SK-N-SH (cell line): Measurements from ENCODE around the gene TMEM54. TPM values are rescaled to one million over a fixed set of nuclear protein-coding genes. Genes with fewer than 3 reads are reported as not detected.

Experiments
- CTCF ChIA-PET: fragments of 300-600, 350-600 bp; formaldehyde crosslinking; extraction: SDS; loops from one replicate; lab custom pipeline; 2021; lab: Yijun Ruan, JAX
- POLR2A ChIA-PET: fragments of 350-600 bp; sonication (Branson Sonifier 250); formaldehyde crosslinking; extraction: SDS; loops from one replicate; lab custom pipeline; 2020; ENCODE audit warnings: antibody characterized with exemption, inconsistent platforms; lab: Yijun Ruan, JAX
- DNase-seq: peaks from one replicate; pipeline ENCODE4 v3.0.0; 2012
- H2AFZ ChIP-seq: fragments of 200-600 bp; sonication (generic); 2 replicates; pipeline ENCODE4 v1.8.1; 2016; ENCODE audit warnings: antibody characterized with exemption, mild to moderate bottlenecking, low read depth
- H3F3A ChIP-seq: fragments of 200-600 bp; sonication (generic); replicated peaks from 2 replicates; pipeline ENCODE3; 2016; ENCODE audit warnings: antibody characterized with exemption, mild to moderate bottlenecking; ENCODE audit not compliant: insufficient read depth
- H3K27ac ChIP-seq, 2 experiments: fragments of 200-500 bp in 1 of 2; fragments of 200-600 bp in 1 of 2; sonication (Bioruptor generic) in 1 of 2; sonication (generic), shearing (Covaris generic) in 1 of 2; 2 replicates each; pipeline versions ENCODE4 v1.5.1 to v1.6.1; 2014 to 2016; ENCODE audit warnings: low read depth in 2 of 2, inconsistent platforms in 1 of 2, low read length in 1 of 2, mild to moderate bottlenecking in 1 of 2, mixed read lengths in 1 of 2
- H3K27me3 ChIP-seq: fragments of 200-600 bp; sonication (generic), shearing (Covaris generic); 2 replicates; pipeline ENCODE4 v1.6.1; 2016; ENCODE audit warnings: mixed run types; ENCODE audit not compliant: insufficient read depth
- H3K36me3 ChIP-seq, 2 experiments: fragments of 200-500 bp in 1 of 2; fragments of 200-600 bp in 1 of 2; sonication (Bioruptor generic) in 1 of 2; sonication (generic) in 1 of 2; replicated peaks in 1 of 2; 2 replicates each; pipeline versions ENCODE3 to v1.5.1; 2014 to 2016; ENCODE audit warnings: low read length in 1 of 2, mild to moderate bottlenecking in 1 of 2; ENCODE audit not compliant: insufficient read depth in 2 of 2, control insufficient read depth in 1 of 2
- H3K4me1 ChIP-seq, 2 experiments: fragments of 200-500 bp in 1 of 2; fragments of 200-600 bp in 1 of 2; sonication (Bioruptor generic) in 1 of 2; sonication (generic), shearing (Covaris generic) in 1 of 2; 2 replicates each; pipeline versions ENCODE4 v1.5.1 to v1.6.1; 2014 to 2016; ENCODE audit warnings: low read depth in 1 of 2, low read length in 1 of 2, mixed run types in 1 of 2; ENCODE audit not compliant: insufficient read depth in 2 of 2, control insufficient read depth in 1 of 2
- H3K4me2 ChIP-seq: fragments of 200-600 bp; sonication (generic), shearing (Covaris generic); 2 replicates; pipeline ENCODE4 v1.6.1; 2017; ENCODE audit warnings: mixed run types
- H3K4me3 ChIP-seq, 2 experiments: fragments of 200-500 bp in 1 of 2; fragments of 200-600 bp in 1 of 2; sonication (Bioruptor generic) in 1 of 2; sonication (generic), shearing (Covaris generic) in 1 of 2; 2 replicates each; pipeline versions ENCODE4 v1.5.1 to v1.8.1; 2014 to 2016; ENCODE audit warnings: low read depth in 2 of 2, inconsistent platforms in 1 of 2, low read length in 1 of 2, mild to moderate bottlenecking in 1 of 2, mixed read lengths in 1 of 2, moderate library complexity in 1 of 2
- H3K79me2 ChIP-seq: fragments of 200-600 bp; sonication (generic); 2 replicates; pipeline ENCODE4 v1.8.1; 2017; ENCODE audit warnings: mild to moderate bottlenecking; ENCODE audit not compliant: insufficient read depth
- H3K9ac ChIP-seq: fragments of 200-600 bp; sonication (generic); 2 replicates; pipeline ENCODE4 v1.6.1; 2017; ENCODE audit warnings: mixed run types
- H3K9me2 ChIP-seq: fragments of 200-600 bp; sonication (generic); 2 replicates; pipeline ENCODE4 v1.6.1; 2017; ENCODE audit warnings: mixed run types
- H3K9me3 ChIP-seq: fragments of 200-600 bp; sonication (generic); 2 replicates; pipeline ENCODE4 v1.6.1; 2017; ENCODE audit warnings: mixed run types, mild to moderate bottlenecking, moderate library complexity
- H4K20me1 ChIP-seq: fragments of 200-600 bp; sonication (generic); 2 replicates; pipeline ENCODE4 v1.6.1; 2017; ENCODE audit warnings: mild to moderate bottlenecking, mixed run types; ENCODE audit not compliant: insufficient read depth
- EZH2phosphoT487 ChIP-seq: fragments of 200-600 bp; sonication (generic); IDR thresholded peaks from 2 replicates; pipeline ENCODE4 v1.6.1; 2017; ENCODE audit warnings: low read depth, mixed run types, mild to moderate bottlenecking, antibody characterized with exemption, moderate library complexity, borderline replicate concordance
- GABPA ChIP-seq: IDR thresholded peaks from 2 replicates; pipeline ENCODE4 v1.4.0; 2012; ENCODE audit warnings: low read depth, mild to moderate bottlenecking
- GATA2 ChIP-seq: sonication (generic); formaldehyde crosslinking; IDR thresholded peaks from 2 replicates; pipeline ENCODE4 v1.5.0; 2020; ENCODE audit warnings: mild to moderate bottlenecking, missing genetic modification reagents
- IRF3 ChIP-seq: fragments of 150-350 bp; IDR thresholded peaks from 2 replicates; pipeline ENCODE4 v1.6.1; 2016; ENCODE audit warnings: mild to moderate bottlenecking, low read depth, low read length
- JUND ChIP-seq: IDR thresholded peaks from 2 replicates; pipeline ENCODE4 v1.4.0; 2012
- MAX ChIP-seq: IDR thresholded peaks from 2 replicates; pipeline ENCODE4 v1.4.0; 2012; ENCODE audit warnings: low read depth
- MXI1 ChIP-seq: IDR thresholded peaks from 2 replicates; pipeline ENCODE4 v1.6.1; 2012; ENCODE audit warnings: mild to moderate bottlenecking, low read depth, low read length, improper control_type of control experiment
- NFIC ChIP-seq: IDR thresholded peaks from 2 replicates; pipeline ENCODE4 v1.4.0; 2012; ENCODE audit warnings: borderline replicate concordance
- RAD21 ChIP-seq: IDR thresholded peaks from 2 replicates; pipeline ENCODE4 v1.6.1; 2012; ENCODE audit warnings: mild to moderate bottlenecking, low read length
- REST ChIP-seq: IDR thresholded peaks from 2 replicates; pipeline ENCODE4 v1.6.1; 2012; ENCODE audit warnings: mild to moderate bottlenecking, low read depth, low read length, moderate library complexity
- RFX5 ChIP-seq: IDR thresholded peaks from 2 replicates; pipeline ENCODE4 v1.6.1; 2012; ENCODE audit warnings: mild to moderate bottlenecking, improper control_type of control experiment, low read length
- SIN3A ChIP-seq: IDR thresholded peaks from 2 replicates; pipeline ENCODE4 v1.6.1; 2012; ENCODE audit warnings: low read depth, mild to moderate bottlenecking, low read length, moderate library complexity, borderline replicate concordance
- SMC3 ChIP-seq: IDR thresholded peaks from 2 replicates; pipeline ENCODE4 v1.6.1; 2012; ENCODE audit warnings: low read depth, low read length, improper control_type of control experiment
- TEAD4 ChIP-seq: IDR thresholded peaks from 2 replicates; pipeline ENCODE4 v1.4.0; 2012; ENCODE audit warnings: mild to moderate bottlenecking, borderline replicate concordance; ENCODE audit not compliant: insufficient read depth
- YY1 ChIP-seq: IDR thresholded peaks from 2 replicates; pipeline ENCODE4 v1.4.0; 2012; ENCODE audit warnings: low read depth, mild to moderate bottlenecking
- WGBS: methylation state at CpG from one replicate; pipeline ENCODE4 v1.1.6; 2017; ENCODE audit warnings: low lambda C conversion rate; 5-methylcytosine and 5-hydroxymethylcytosine counted together
- polyA plus RNA-seq, 3 experiments: library from polyadenylated mRNA; depleted of rRNA; stranded (reverse); fragments of >200 nt; gene quantifications; 2 replicates each; pipeline ENCODE4 v1.2.3, GENCODE V29; 2012

The TMEM54 gene
- polyA plus RNA-seq, 1 of the 3 experiments (the other 2 are of a cell fraction): 66.6 TPM

- Histone ChIP-seq H4K20me1 (no peaks in the 10 kb centered on the region), H3K9ac (no peak overlapping the region), H3K9me2 (no peaks in the 10 kb centered on the region), H3K27ac (peak overlapping the region in 1 of 2 experiments; percentile 28; a peak in 1 of 4 replicates), H3K4me3 (no peak overlapping the region), H3K4me2 (no peak overlapping the region; the same call in 1 of the 2 replicates), H3K36me3 (peaks cover 43 to 56% of the 10 kb centered on the region in 2 experiments), H3K79me2 (no peaks in the 10 kb centered on the region; the same call in 1 of the 2 replicates), H2AFZ (no peak overlapping the region), H3K9me3 (no peaks in the 10 kb centered on the region), H3F3A (peaks cover 16% of the 10 kb centered on the region), H3K4me1 (peaks cover 0 to 11% of the 10 kb centered on the region in 2 experiments; a peak in 3 of 4 replicates), H3K27me3 (no peaks in the 10 kb centered on the region)
- no peak for DNase-seq
- no peak for TF ChIP-seq IRF3
- TF ChIP-seq RAD21: no peak
- TF ChIP-seq GABPA: no peak
- no peak for TF ChIP-seq JUND
- TF ChIP-seq RFX5: no peak
- TF ChIP-seq NFIC: 0 out of 2 replicates have a peak, but pooled peaks have one; percentile 9
- TF ChIP-seq EZH2phosphoT487: no peak
- ChIA-PET POLR2A (interaction anchor here (0.6 kb wide), 1 partner anchor 87 kb away, joined by 3 read pairs; no protein-coding TSS in a partner anchor), CTCF (interaction anchor here (0.7 to 2.1 kb wide), 5 partner anchors 9 to 539 kb away, joined by 3 to 8 read pairs (median 4); no protein-coding TSS in a partner anchor)
- 56% methylated on average over 1 of the region's 4 CpGs for WGBS
These were observed 38.6 kb upstream of the TMEM54 start for GRCh38 chr1:32939655-32940371.

GRCh38 chr1:32937061-32937460, 35.9 kb upstream of the TMEM54 start:
- POLR2A ChIA-PET: no interaction called here
- Histone ChIP-seq H3K9ac (no peak overlapping the region), H3K9me2 (no peaks in the 10 kb centered on the region), H3K27ac (no peak overlapping the region), H3K9me3 (no peaks in the 10 kb centered on the region), H3K4me3 (no peak overlapping the region), H3K27me3 (no peaks in the 10 kb centered on the region), H3F3A (peaks cover 37% of the 10 kb centered on the region), H3K36me3 (peaks cover 29 to 46% of the 10 kb centered on the region in 2 experiments), H3K79me2 (no peaks in the 10 kb centered on the region; the same call in 1 of the 2 replicates), H3K4me1 (peaks cover 5 to 24% of the 10 kb centered on the region in 2 experiments), H4K20me1 (peaks cover 6% of the 10 kb centered on the region; the same call in 1 of the 2 replicates), H3K4me2 (no peak overlapping the region)
- 96% methylated on average over 4 of the region's 4 CpGs for WGBS
- no peak for DNase-seq
- CTCF ChIA-PET: interaction anchor here (0.6 to 2.1 kb wide), 5 partner anchors 44 to 149 kb away, joined by 3 to 8 read pairs (median 4); no protein-coding TSS in a partner anchor
- TF ChIP-seq REST: no peak
- no peak for TF ChIP-seq SIN3A
- TF ChIP-seq RFX5: no peak
- no peak for TF ChIP-seq EZH2phosphoT487
- TF ChIP-seq SMC3: no peak
- no peak for TF ChIP-seq RAD21
- no peak for TF ChIP-seq GABPA
- TF ChIP-seq IRF3: no peak
- no peak for TF ChIP-seq YY1
- TF ChIP-seq MXI1: no peak
- TF ChIP-seq TEAD4: no peak
- no peak for TF ChIP-seq GATA2 (CRISPR knock-in tag)
- no peak for TF ChIP-seq MAX
- TF ChIP-seq, all 33 proteins: peak for 0
- no peak overlapping the region for H2AFZ ChIP-seq
